HG03439 (cell line): Measurements from ENCODE around the gene TRAF3IP1.
"Not testable (repeated sequence)": the region's sequence is repeated elsewhere in the genome, so short reads cannot be mapped to it uniquely, and the experiment has no call there.

Source experiments
- ATAC-seq: cut with Tn5 transposase; IDR thresholded peaks from one replicate; pipeline ENCODE4 v1.9.1; 2021; ENCODE audit warnings: mild to moderate bottlenecking, moderate library complexity; ENCODE audit not compliant: unreplicated experiment

TRAF3IP1 gene

GRCh38 chr2:238442257-238442656, 121.9 kb downstream of the TRAF3IP1 start:
- ATAC-seq: not testable (repeated sequence)

GRCh38 chr2:238444242-238444641, 123.9 kb downstream of the TRAF3IP1 start:
- ATAC-seq: no peak

GRCh38 chr2:238445409-238446190, 125.3 kb downstream of the TRAF3IP1 start:
- ATAC-seq: no peak

DNA sequence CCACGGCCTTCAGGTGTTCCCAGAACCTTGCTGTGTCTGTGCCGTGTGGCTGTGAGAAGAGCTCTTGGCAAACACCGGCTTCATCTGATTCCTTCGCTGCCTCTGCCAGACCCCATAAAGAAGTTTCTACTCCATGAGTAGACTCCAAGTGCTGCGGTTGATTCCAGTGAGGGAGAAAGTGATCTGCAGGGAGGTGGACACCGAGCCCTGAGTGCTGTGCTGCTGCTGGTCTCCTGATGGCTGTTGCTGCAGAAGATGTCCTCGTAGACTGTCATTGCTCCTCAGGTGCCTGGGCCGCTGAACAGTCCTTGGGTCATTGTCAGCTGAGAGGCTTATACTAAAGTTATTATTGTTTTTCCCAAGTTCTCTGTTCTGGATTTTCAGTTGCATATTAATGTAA, 126.1 kb downstream of the TRAF3IP1 start:
- no peak for ATAC-seq

GRCh38 chr2:238448031-238448955, 128.0 kb downstream of the TRAF3IP1 start:
- ATAC-seq: no peak

- ATAC-seq: no peak
Observed at GRCh38 chr2:238449241-238449640, 128.9 kb downstream of the TRAF3IP1 start.

- no peak for ATAC-seq
Observed at GRCh38 chr2:238449909-238450417, 129.6 kb downstream of the TRAF3IP1 start.

GRCh38 chr2:238450440-238450861, 130.1 kb downstream of the TRAF3IP1 start:
- no peak for ATAC-seq
